ENCODE results near the gene HDDC2. TPM values are rescaled to one million over a fixed set of nuclear protein-coding genes. Genes with fewer than 3 reads are reported as not detected.

HDDC2 gene
- total RNA-seq, 1 experiment from 2014 or later = 141 TPM

DNA sequence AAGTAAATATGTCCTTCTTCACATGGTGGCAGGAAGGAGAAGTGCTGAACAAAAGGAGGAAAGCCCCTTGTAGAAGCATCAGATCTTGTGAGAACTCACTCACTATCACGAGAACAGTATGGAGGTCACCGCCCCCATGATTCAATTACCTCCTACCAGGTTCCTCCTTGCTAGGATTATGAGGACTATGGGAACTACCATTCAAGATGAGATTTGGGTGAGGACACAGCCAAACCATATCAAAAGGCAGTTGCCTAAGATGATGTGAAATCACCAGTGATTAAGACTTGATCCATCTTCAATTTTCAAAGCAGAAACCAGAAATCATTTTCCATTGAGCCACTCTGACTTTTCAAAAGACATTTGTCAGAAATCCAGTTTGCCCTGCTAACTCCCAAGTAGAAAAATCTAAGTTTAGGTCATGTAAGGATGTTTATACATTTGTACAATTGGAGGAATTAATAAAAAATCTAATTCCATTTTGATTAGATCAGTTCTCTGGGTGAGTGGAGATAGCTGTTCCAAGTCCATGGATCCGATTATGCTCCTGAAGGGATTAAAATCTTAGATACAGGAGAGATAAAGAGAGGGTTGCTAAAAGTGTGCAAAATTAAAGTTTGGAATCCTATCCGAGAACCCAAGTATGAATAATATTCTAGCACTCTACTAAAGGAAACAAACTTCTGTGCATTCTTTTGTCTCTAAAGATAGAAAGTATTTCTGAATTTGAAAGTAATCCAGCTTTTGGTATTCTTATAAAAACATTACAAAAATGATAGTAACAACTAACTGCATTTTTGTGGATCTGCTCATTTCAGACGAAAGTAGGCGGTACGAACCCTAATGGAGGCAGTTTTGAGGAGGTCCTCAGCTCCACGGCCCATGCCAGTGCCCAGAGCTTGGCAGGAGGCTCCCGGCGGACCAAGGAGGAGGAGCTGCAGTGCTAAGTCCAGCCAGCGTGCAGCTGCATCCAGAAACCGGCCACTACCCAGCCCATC lies 39.5 kb downstream of the HDDC2 start:
- Mint-ChIP-seq H3K27me3 (ENCODE audit: insufficient read depth, unreplicated experiment) (no peaks in the 10 kb centered on the region), H3K9me3 (ENCODE audit: unreplicated experiment) (no peaks in the 10 kb centered on the region), H3K27ac (ENCODE audit: low read depth, unreplicated experiment) (no peak overlapping the region), H3K4me3 (ENCODE audit: unreplicated experiment) (no peak overlapping the region), H3K36me3 (ENCODE audit: insufficient read depth, unreplicated experiment) (no peaks in the 10 kb centered on the region), H3K4me1 (ENCODE audit: insufficient read depth, unreplicated experiment) (peaks cover 14% of the 10 kb centered on the region)
- POLR2A ChIA-PET = interaction anchor here (0.7 to 1.4 kb wide), 2 partner anchors 97 to 109 kb away, joined by 3 read pairs; partner anchors contain the start of gene TPD52L1
- DNase-seq (ENCODE audit: unreplicated experiment) = no peak
- TF ChIP-seq, protein P1, sequence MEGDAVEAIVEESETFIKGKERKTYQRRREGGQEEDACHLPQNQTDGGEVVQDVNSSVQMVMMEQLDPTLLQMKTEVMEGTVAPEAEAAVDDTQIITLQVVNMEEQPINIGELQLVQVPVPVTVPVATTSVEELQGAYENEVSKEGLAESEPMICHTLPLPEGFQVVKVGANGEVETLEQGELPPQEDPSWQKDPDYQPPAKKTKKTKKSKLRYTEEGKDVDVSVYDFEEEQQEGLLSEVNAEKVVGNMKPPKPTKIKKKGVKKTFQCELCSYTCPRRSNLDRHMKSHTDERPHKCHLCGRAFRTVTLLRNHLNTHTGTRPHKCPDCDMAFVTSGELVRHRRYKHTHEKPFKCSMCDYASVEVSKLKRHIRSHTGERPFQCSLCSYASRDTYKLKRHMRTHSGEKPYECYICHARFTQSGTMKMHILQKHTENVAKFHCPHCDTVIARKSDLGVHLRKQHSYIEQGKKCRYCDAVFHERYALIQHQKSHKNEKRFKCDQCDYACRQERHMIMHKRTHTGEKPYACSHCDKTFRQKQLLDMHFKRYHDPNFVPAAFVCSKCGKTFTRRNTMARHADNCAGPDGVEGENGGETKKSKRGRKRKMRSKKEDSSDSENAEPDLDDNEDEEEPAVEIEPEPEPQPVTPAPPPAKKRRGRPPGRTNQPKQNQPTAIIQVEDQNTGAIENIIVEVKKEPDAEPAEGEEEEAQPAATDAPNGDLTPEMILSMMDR (IDR thresholded peaks at IDR 0.05; ENCODE audit: unreplicated experiment) = no peak
- BruUV-seq (replicated peaks) = no TSS peak
- CTCF ChIA-PET = interaction anchor here (2.5 to 3.0 kb wide), 2 partner anchors 10 to 70 kb away, joined by 10 to 14 read pairs; no protein-coding TSS in a partner anchor
- intact Hi-C loops (cut with micrococcal nuclease) = no loop called here

DNA sequence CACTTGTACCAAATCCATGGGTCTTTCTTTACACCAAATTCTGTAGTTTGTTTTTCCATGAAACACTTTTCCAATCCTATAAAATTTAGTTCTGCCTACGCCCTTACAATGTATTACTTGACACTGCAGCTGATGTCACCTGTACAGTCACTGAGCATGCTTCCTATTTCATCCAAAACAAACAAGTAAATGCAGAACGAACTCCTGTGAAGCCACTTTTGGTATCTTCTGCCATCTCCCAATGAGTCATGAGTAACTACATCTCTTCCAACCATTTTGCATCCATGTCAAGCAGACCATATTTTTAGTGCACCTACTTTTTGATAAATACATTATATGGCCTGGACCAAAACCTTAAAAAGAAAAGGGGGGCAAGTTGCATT lies 42.4 kb downstream of the HDDC2 start:
- Mint-ChIP-seq H3K9me3 (ENCODE audit: unreplicated experiment) (no peaks in the 10 kb centered on the region), H3K4me1 (ENCODE audit: insufficient read depth, unreplicated experiment) (peaks cover 17% of the 10 kb centered on the region), H3K27me3 (ENCODE audit: insufficient read depth, unreplicated experiment) (no peaks in the 10 kb centered on the region), H3K27ac (ENCODE audit: low read depth, unreplicated experiment) (no peak overlapping the region), H3K36me3 (ENCODE audit: insufficient read depth, unreplicated experiment) (no peaks in the 10 kb centered on the region), H3K4me3 (ENCODE audit: unreplicated experiment) (no peak overlapping the region)
- intact Hi-C loops (cut with micrococcal nuclease) = loop anchor here (5.0 kb wide), 1 partner anchor 67 kb away; no protein-coding TSS in a partner anchor
- no TSS peak for BruUV-seq (replicated peaks)
- CTCF ChIA-PET = no interaction called here
- DNase-seq (ENCODE audit: unreplicated experiment) = no peak
- POLR2A ChIA-PET = no interaction called here
- TF ChIP-seq, protein P1 (IDR thresholded peaks at IDR 0.05; ENCODE audit: unreplicated experiment) = no peak

DNA sequence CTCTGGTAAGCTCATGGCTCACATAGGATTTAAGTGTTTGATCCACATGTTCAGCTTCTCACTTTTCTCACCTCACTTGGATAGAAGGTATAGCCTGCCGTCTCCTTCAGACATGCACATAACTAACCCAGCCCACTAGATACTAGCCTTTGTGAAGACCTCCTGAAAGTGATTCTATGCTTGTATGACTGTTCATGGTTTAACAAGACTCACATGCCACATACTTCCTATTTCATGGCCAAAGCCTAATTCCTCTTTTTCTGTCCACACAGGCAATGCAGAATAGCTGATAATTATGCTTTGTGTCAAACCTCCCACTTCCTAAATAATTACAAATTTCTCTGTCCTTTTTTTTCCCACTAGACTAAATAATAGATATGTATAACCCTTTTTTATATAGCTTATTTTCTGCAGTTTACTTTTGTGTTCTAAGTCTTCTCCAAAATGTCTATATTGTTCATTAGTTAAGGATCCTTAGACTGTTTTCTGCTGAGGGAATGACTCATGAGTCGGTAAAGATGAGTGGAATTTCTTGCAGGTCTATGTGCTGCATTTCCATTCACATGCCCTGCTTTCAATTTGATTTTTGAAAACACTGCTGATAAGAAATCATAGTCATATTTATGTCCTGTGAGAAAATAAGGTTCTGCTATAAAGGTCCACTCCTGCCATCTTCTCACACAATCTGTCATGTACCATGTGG lies 43.0 kb downstream of the HDDC2 start:
- Mint-ChIP-seq H3K27ac (ENCODE audit: low read depth, unreplicated experiment) (no peak overlapping the region), H3K4me1 (ENCODE audit: insufficient read depth, unreplicated experiment) (peaks cover 23% of the 10 kb centered on the region), H3K36me3 (ENCODE audit: insufficient read depth, unreplicated experiment) (no peaks in the 10 kb centered on the region), H3K27me3 (ENCODE audit: insufficient read depth, unreplicated experiment) (no peaks in the 10 kb centered on the region), H3K9me3 (ENCODE audit: unreplicated experiment) (no peaks in the 10 kb centered on the region), H3K4me3 (ENCODE audit: unreplicated experiment) (no peak overlapping the region)
- intact Hi-C loops (cut with micrococcal nuclease) = loop anchor here (5.0 kb wide), 1 partner anchor 67 kb away; no protein-coding TSS in a partner anchor
- no peak for DNase-seq (ENCODE audit: unreplicated experiment)
- CTCF ChIA-PET = interaction anchor here (0.6 to 1.0 kb wide), 3 partner anchors 16 to 104 kb away, joined by 3 to 4 read pairs (median 3); no protein-coding TSS in a partner anchor
- no TSS peak for BruUV-seq (replicated peaks)
- POLR2A ChIA-PET = interaction anchor here (0.6 to 1.8 kb wide), 3 partner anchors 13 to 552 kb away, joined by 3 to 4 read pairs (median 3); no protein-coding TSS in a partner anchor
- TF ChIP-seq, protein P1 (IDR thresholded peaks at IDR 0.05; ENCODE audit: unreplicated experiment) = no peak
